ENCODE data around the gene MYRF.

The MYRF gene

GRCh38 chr11:61743486-61744095 lies 8.8 kb upstream of the MYRF start:
- DNase-seq: no peak

- DNase-seq: no peak
Observed at GRCh38 chr11:61744181-61744580, 8.3 kb upstream of the MYRF start.

GRCh38 chr11:61744609-61745156 lies 7.8 kb upstream of the MYRF start:
- DNase-seq: no peak

- no peak for DNase-seq
Observed at GRCh38 chr11:61745781-61746441, 6.5 kb upstream of the MYRF start.

- DNase-seq: no peak
Observed at GRCh38 chr11:61746442-61747191, 5.8 kb upstream of the MYRF start.

GRCh38 chr11:61747192-61747966 lies 5.1 kb upstream of the MYRF start:
- DNase-seq: no peak

- DNase-seq: no peak
Observed at GRCh38 chr11:61747967-61748285, 4.5 kb upstream of the MYRF start.

- DNase-seq: no peak
Observed at GRCh38 chr11:61749591-61750217, 2.7 kb upstream of the MYRF start.

- no peak for DNase-seq
Observed at GRCh38 chr11:61750631-61751273, 1.7 kb upstream of the MYRF start.

GRCh38 chr11:61751384-61751783 lies 1.1 kb upstream of the MYRF start:
- no peak for DNase-seq

- no peak for DNase-seq
Observed at GRCh38 chr11:61752925-61753521, 587 bp downstream of the MYRF start.

- no peak for DNase-seq
Observed at GRCh38 chr11:61753672-61754071, 1.2 kb downstream of the MYRF start.

- no peak for DNase-seq
Observed at GRCh38 chr11:61754534-61755482, 2.4 kb downstream of the MYRF start.

GRCh38 chr11:61756147-61756451 lies 3.7 kb downstream of the MYRF start:
- no peak for DNase-seq

- no peak for DNase-seq
Observed at GRCh38 chr11:61756452-61757212, 4.2 kb downstream of the MYRF start.

- no peak for DNase-seq
Observed at GRCh38 chr11:61757213-61757862, 4.9 kb downstream of the MYRF start.

- no peak for DNase-seq
Observed at GRCh38 chr11:61760946-61761345, 8.5 kb downstream of the MYRF start.

- no peak for DNase-seq
Observed at GRCh38 chr11:61761440-61762222, 9.2 kb downstream of the MYRF start.

GRCh38 chr11:61762223-61762615 lies 9.8 kb downstream of the MYRF start:
- no peak for DNase-seq

All from activated T-cell treated with anti-CD3 and anti-CD28 coated beads for 4 hours (primary cell).